ENCODE results near the gene LGR6.

The LGR6 gene

DNA sequence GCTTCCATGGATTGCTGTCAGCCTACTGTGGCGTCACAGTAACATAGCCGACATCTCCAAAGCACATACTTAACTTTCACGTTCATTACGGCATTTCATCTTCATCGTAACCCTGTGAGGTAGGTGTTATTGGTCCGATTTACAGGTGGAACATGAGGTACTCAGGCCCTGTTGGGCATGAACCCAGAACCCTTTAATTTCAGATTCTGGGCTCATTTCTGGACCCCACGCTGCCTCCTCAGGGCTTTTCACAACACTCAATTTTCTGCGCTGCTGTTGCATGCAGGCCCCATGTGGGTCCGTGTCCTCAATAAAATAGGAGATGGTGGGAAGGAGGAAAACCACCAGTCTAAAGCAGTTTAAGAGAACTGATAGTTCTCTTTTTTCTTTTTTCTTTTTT, 108.6 kb downstream of the LGR6 start:
- DNase-seq, result no peak

- DNase-seq, result no peak
These were observed 110.8 kb downstream of the LGR6 start for GRCh38 chr1:202304375-202304774.

DNA sequence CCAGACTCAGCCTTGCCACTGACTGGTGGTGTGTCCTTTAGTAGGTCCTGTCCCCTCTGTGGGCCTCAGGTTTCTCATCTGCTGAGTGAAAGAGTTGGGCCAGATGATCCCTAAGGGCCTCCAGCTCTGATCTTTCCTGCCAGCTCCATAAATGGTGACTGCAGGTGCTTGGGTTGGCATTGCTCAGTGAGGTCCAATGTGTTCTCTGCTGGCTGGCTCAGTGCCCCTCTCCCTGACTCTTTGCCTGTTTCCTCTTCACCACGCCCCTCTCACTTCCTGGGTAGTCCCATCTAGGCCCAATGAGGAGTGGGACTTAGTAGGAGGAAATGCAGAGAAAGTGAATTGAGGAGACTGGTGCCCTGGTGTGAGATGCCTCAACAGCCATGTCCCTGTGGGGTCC, 111.6 kb downstream of the LGR6 start:
- DNase-seq, result no peak

GRCh38 chr1:202306535-202307345, 113.1 kb downstream of the LGR6 start:
- DNase-seq, result no peak

- no peak for DNase-seq
These were observed 116.6 kb downstream of the LGR6 start for GRCh38 chr1:202310071-202310725.

GRCh38 chr1:202310746-202311145, 117.1 kb downstream of the LGR6 start:
- DNase-seq, result no peak

GRCh38 chr1:202311875-202312635, 118.5 kb downstream of the LGR6 start:
- DNase-seq, result no peak

- peak; percentile 58 for DNase-seq
These were observed 122.1 kb downstream of the LGR6 start for GRCh38 chr1:202315576-202316168.

DNA sequence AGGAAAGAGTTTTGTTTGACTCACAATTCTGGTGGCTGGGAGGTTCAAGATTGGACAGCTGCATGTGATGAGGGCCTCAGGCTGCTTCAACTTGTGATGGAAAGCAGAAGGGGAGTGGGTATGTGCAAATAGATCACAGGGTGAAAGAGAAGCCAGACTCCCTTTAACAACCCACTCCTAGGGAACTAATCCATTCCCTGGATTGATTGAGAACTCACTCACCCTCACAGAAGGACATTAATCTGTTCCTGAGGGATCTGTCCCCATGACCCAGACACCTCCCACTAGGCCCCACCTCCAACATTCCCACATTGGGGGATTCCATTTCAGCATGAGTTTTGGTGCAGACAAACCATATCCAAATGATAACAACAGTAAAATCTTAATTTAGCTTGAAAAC, 122.6 kb downstream of the LGR6 start:
- DNase-seq, result no peak

DNA sequence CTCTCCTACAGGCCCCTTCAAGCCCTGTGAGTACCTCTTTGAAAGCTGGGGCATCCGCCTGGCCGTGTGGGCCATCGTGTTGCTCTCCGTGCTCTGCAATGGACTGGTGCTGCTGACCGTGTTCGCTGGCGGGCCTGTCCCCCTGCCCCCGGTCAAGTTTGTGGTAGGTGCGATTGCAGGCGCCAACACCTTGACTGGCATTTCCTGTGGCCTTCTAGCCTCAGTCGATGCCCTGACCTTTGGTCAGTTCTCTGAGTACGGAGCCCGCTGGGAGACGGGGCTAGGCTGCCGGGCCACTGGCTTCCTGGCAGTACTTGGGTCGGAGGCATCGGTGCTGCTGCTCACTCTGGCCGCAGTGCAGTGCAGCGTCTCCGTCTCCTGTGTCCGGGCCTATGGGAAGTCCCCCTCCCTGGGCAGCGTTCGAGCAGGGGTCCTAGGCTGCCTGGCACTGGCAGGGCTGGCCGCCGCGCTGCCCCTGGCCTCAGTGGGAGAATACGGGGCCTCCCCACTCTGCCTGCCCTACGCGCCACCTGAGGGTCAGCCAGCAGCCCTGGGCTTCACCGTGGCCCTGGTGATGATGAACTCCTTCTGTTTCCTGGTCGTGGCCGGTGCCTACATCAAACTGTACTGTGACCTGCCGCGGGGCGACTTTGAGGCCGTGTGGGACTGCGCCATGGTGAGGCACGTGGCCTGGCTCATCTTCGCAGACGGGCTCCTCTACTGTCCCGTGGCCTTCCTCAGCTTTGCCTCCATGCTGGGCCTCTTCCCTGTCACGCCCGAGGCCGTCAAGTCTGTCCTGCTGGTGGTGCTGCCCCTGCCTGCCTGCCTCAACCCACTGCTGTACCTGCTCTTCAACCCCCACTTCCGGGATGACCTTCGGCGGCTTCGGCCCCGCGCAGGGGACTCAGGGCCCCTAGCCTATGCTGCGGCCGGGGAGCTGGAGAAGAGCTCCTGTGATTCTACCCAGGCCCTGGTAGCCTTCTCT, 124.6 kb downstream of the LGR6 start:
- DNase-seq, result no peak

DNA sequence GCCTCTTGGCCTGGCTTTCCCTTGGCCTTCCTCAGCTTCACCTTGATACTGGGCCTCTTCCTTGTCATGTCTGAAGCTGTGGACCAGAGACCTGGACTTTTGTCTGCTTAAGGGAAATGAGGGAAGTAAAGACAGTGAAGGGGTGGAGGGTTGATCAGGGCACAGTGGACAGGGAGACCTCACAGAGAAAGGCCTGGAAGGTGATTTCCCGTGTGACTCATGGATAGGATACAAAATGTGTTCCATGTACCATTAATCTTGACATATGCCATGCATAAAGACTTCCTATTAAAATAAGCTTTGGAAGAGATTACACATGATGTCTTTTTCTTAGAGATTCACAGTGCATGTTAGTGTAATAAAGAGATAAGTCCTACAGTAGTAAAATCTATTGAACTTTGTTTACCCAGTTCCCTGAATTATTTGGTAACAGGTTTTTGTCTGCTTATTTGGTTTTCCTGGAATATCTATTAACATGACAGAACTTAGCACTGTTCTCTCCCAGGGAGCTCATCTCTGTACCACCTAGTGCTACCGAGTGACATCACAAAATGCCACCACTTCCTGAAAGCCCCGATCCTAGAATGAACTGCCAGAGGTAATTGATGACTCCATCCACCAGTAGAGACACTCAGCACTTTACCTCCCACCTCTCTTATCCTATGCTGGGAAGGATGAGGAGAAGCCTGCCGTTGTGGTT, 125.9 kb downstream of the LGR6 start:
- DNase-seq, result no peak

GRCh38 chr1:202320081-202320405, 126.4 kb downstream of the LGR6 start:
- no peak for DNase-seq

GRCh38 chr1:202323731-202324130, 130.1 kb downstream of the LGR6 start:
- no peak for DNase-seq

DNA sequence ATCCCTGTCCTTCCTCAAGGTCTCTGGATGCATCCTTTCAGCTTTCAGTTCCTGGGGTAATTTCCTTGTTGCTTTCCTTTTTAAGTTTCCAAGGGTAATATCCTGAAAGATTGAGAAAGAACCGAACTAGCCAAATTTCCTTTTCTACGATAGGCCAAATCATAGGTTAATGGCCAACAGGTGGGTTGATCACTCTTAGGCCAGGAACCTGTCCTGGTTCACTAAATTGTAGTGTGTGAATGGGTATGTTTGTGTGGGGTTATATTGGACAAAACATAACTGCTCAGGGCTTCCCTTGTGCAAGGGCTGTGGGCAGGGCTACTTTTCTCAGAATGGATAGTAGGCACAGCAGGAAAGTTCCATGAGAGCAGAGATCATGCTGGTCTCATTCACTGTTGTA, 131.0 kb downstream of the LGR6 start:
- DNase-seq, result no peak

DNA sequence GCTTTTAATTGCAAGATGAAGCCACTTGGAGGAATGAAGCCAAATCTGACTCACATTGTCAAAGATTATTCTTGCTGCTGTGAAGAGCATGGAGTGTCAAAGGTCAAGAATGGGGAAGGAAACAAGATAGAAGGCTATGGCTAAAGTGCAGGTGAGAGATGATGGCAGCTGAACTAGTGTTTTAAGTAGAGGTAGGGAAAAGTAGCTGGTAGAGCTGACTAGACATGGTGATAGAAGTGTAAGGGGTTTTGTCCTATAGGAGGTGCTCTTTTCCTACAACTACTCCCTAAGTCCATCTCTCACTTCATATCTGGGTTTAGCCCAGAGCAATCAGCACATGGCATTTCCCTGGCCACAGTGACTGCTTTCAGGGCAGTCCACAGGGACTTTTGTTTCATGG, 136.3 kb downstream of the LGR6 start:
- no peak for DNase-seq

GRCh38 chr1:202333861-202334260, 140.3 kb downstream of the LGR6 start:
- DNase-seq, result no peak

DNA sequence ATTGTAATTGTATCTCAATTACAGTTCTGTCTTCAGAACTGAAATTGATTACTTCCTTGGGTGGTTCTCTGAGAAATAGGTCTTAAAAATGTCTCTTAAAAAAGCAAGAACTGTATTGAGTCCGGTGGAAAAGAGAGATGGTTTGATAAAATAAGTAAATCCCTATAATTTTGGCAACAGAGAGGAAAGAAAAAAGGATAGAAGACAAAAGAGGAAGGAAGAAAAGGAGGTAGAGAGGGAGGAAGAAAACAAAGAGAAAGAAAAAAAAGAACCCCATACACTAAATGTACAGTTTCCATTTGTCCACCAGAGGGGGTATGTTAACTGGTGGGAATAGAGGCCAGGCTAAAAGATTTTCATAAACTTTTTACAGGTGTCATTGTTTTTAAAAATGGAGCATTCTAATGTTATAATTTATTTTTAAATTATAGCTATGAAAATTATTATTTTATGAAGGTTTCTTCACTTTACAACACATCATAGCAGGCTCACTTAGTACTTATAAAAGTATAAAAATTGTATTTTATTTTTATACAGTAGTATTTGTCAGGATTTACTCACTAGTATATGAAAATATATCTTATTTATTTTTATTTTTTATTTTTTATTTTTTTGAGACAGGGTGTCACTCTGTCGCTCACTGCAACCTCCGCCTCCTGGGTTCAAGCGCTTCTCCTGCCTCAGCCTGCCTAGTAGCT, 150.2 kb downstream of the LGR6 start:
- DNase-seq, result no peak

- DNase-seq, result no peak
These were observed 154.5 kb downstream of the LGR6 start for GRCh38 chr1:202348005-202348508.

DNA sequence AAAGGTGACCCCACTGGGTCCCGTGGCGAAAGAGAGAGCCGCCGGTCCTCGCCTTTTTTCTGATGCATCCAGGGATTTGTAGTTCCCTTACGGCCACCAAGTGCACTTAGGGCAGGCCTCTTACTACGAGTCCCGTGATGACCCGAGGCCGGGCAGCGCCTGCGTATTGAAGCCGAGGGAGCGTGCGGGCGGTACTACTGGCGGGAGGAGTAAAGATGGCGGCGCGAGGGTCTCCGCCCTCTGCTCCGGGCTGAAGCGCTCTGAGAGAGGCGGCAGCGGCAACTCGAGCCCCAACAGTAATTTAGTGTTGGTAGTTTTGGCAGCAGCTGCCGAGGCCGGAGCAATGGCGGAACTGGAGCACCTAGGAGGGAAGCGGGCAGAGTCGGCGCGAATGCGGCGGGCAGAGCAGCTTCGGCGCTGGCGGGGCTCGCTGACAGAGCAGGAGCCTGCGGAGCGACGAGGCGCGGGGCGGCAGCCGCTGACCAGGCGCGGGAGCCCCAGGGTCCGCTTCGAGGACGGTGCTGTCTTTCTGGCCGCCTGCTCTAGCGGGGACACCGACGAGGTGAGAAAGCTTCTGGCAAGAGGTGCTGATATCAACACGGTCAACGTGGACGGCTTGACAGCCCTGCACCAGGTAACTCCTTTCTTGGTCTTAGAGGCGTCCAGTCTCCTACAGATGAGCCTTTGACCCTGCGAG, 155.1 kb downstream of the LGR6 start, which contains the start of gene PPP1R12B:
Gene PPP1R12B, plus strand, starts transcription at position 191 of the 697 bp plus-strand sequence. Its CDS starts 153 bp downstream, at position 344.
- peak; percentile 94 for DNase-seq

Measured in activated effector memory CD4-positive, alpha-beta T cell treated with Interleukin-2 at 50 U/mL for 16 hours (primary cell).